Measurements from ENCODE around the gene DERL3. TPM values are rescaled to one million over a fixed set of nuclear protein-coding genes. Genes with fewer than 3 reads are reported as not detected.

The DERL3 gene
- total RNA-seq, 1 experiment from 2014 or later = 1.5 TPM

- H3K27ac ChIP-seq (ENCODE audit: low read depth, low read length, poor library complexity, severe bottlenecking) = no peak overlapping the region
- no peak for DNase-seq (ENCODE audit: low spot score)
- no peaks in the 10 kb centered on the region for H3K9me3 ChIP-seq (ENCODE audit: low read depth, low read length, poor library complexity, severe bottlenecking)
- BruUV-seq (replicated peaks) = no TSS peak
- H3K4me3 ChIP-seq (ENCODE audit: low read depth, low read length, poor library complexity, severe bottlenecking) = no peak overlapping the region
- TF ChIP-seq EZH2 (IDR thresholded peaks at IDR 0.05; ENCODE audit: borderline replicate concordance, low read depth, low read length, poor library complexity, severe bottlenecking) (no peak), CTCF (conservative IDR thresholded peaks at IDR 0.05; ENCODE audit: low read depth, low read length) (no peak)
- ChIA-PET CTCF (no interaction called here), POLR2A (ENCODE audit: low non-redundant PET) (no interaction called here)
- intact Hi-C loops (cut with micrococcal nuclease; ENCODE audit: unreplicated experiment) = no loop called here
- H3K27me3 ChIP-seq (replicated peaks; ENCODE audit: insufficient read depth, low read depth, low read length, poor library complexity) = no peaks in the 10 kb centered on the region
- no peaks in the 10 kb centered on the region for H3K4me1 ChIP-seq (ENCODE audit: insufficient read depth, low read length, poor library complexity, severe bottlenecking)
- H3K36me3 ChIP-seq (ENCODE audit: insufficient read depth, low read length, poor library complexity, severe bottlenecking) = no peaks in the 10 kb centered on the region
Measured at GRCh38 chr22:23882370-23882769, 43.6 kb upstream of the DERL3 start.

DNA sequence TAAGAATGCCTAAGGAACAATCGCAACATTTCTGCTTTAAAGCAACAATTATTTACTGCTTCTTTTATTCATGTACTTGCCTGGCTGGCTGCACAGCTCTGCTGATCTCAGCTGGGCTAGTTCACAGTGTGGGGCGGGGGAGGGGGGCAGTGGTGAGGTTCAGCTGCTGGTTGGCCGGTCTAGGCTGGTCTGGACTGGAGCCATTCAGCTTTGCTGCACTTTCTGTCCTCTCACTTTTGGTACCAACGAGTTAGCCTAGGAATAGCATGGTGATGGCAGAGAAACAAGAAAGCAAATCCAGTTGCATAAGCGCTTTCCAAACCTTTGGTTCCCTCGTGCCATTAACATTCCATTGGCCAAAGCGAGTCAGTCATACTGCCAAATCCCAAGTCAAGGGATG lies 39.4 kb upstream of the DERL3 start:
- no peak for TF ChIP-seq EZH2 (IDR thresholded peaks at IDR 0.05; ENCODE audit: borderline replicate concordance, low read depth, low read length, poor library complexity, severe bottlenecking)
- TF ChIP-seq CTCF (conservative IDR thresholded peaks at IDR 0.05; ENCODE audit: low read depth, low read length) = no peak
- no TSS peak for BruUV-seq (replicated peaks)
- no peaks in the 10 kb centered on the region for H3K27me3 ChIP-seq (replicated peaks; ENCODE audit: insufficient read depth, low read depth, low read length, poor library complexity)
- no peak overlapping the region for H3K27ac ChIP-seq (ENCODE audit: low read depth, low read length, poor library complexity, severe bottlenecking)
- H3K4me3 ChIP-seq (ENCODE audit: low read depth, low read length, poor library complexity, severe bottlenecking) = no peak overlapping the region
- no peaks in the 10 kb centered on the region for H3K36me3 ChIP-seq (ENCODE audit: insufficient read depth, low read length, poor library complexity, severe bottlenecking)
- CTCF ChIA-PET = no interaction called here
- DNase-seq (ENCODE audit: low spot score) = no peak
- H3K4me1 ChIP-seq (ENCODE audit: insufficient read depth, low read length, poor library complexity, severe bottlenecking) = no peaks in the 10 kb centered on the region
- intact Hi-C loops (cut with micrococcal nuclease; ENCODE audit: unreplicated experiment) = no loop called here
- POLR2A ChIA-PET (ENCODE audit: low non-redundant PET) = no interaction called here
- no peaks in the 10 kb centered on the region for H3K9me3 ChIP-seq (ENCODE audit: low read depth, low read length, poor library complexity, severe bottlenecking)

DNA sequence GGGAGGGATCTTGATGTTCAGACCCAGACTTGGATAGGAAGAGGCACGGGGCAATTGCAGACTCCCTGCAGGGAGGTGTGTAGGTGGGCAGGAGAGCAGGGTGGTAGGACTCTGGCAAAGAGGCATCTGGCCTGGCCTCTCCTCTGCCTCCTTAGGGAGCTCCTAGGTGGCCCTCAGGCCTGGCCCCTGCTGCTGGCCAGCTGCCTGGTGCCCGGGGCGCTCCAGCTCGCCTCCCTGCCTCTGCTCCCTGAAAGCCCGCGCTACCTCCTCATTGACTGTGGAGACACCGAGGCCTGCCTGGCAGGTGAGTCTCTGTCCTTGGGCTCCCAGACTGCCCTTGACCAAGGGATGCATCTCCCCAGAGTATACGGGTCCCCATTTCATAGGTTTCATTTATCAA lies 38.8 kb upstream of the DERL3 start:
- TF ChIP-seq EZH2 (IDR thresholded peaks at IDR 0.05; ENCODE audit: borderline replicate concordance, low read depth, low read length, poor library complexity, severe bottlenecking) = no peak
- TF ChIP-seq CTCF (conservative IDR thresholded peaks at IDR 0.05; ENCODE audit: low read depth, low read length) = no peak
- ChIA-PET CTCF (no interaction called here), POLR2A (ENCODE audit: low non-redundant PET) (no interaction called here)
- Histone ChIP-seq H3K36me3 (ENCODE audit: insufficient read depth, low read length, poor library complexity, severe bottlenecking) (no peaks in the 10 kb centered on the region), H3K9me3 (ENCODE audit: low read depth, low read length, poor library complexity, severe bottlenecking) (no peaks in the 10 kb centered on the region), H3K4me3 (ENCODE audit: low read depth, low read length, poor library complexity, severe bottlenecking) (no peak overlapping the region), H3K27me3 (replicated peaks; ENCODE audit: insufficient read depth, low read depth, low read length, poor library complexity) (no peaks in the 10 kb centered on the region), H3K4me1 (ENCODE audit: insufficient read depth, low read length, poor library complexity, severe bottlenecking) (no peaks in the 10 kb centered on the region), H3K27ac (ENCODE audit: low read depth, low read length, poor library complexity, severe bottlenecking) (no peak overlapping the region)
- BruUV-seq (replicated peaks) = no TSS peak
- no peak for DNase-seq (ENCODE audit: low spot score)
- intact Hi-C loops (cut with micrococcal nuclease; ENCODE audit: unreplicated experiment) = no loop called here

Data from A673 (cell line).